T47D (cell line): Measurements from ENCODE around the gene TTC38.

Experiments
- DNase-seq, 2 experiments: peaks; one replicate each; pipeline versions ENCODE4 v3.0.0 to v3.0.0-alpha.2; 2011 to 2012; ENCODE audit warnings: low read depth in 1 of 2, low spot score in 1 of 2
- JUND ChIP-seq: IDR thresholded peaks from 2 replicates; pipeline ENCODE4 v1.6.1; 2012; ENCODE audit warnings: low read depth
- in situ Hi-C: cut with HindIII; loops from 2 replicates; pipeline ENCODE4 v1.10.0; 2016; ENCODE audit warnings: low sequenced_read_pairs, low pct_unique_long_range_greater_than_20kb

The TTC38 gene

DNA sequence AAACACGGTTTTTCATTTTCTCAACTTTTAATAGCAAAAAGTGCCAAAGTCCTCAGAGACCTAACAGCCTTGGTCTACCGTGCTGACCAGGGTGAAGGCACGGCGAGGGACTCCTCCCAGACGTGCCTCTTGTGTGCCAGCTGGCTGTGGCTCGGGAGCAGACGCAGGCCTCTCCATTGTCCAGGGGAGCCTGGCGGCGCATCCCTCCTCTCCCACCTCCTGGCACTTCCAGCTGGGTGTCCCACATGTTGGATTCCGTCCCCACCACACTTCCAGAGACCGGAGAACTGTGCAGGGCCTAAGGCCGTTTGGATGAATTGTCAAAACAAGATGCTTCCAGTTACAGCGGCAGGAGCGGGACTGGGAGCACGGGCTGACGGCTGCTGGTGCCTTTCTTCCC is 29.3 kb upstream of the TTC38 start:
- in situ Hi-C loops = no loop called here
- no peak for DNase-seq
- TF ChIP-seq JUND = no peak

DNA sequence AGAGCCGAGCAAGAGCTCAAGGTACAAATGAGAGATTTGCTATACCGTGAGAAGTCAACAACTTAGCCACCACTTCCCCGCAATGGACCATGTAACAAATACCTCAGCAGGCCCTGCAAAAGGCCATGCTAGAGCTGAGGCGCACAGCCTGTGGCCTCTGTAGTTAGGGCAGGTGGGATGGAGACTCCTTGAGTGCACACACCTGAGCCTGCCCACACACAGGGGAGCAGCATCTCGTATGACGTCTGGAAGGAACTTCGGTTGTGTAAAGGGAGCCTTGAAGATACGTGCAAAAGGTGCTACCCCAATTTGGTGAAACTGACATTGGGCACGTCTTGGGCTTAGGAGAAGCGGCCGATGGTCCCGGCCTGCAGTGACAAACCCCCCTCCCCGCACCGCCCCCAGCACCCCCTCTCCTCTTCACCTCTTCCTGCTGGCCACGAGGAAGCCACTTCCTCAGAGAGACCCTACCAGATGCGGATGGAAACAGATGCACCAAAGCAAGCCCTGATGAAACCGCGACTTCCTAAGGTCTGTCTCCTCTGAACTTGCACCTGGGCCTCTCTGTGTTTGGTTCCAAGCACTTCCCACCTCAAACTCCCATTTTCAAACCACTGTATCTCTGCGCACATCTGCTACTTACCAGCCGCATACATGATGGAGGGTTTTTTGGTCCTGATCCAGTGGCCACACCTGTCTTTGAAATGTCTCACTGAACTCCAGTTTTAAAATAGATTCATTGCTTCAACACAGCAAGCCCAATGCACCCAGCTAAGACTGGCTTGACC is 28.4 kb upstream of the TTC38 start:
- no peak for TF ChIP-seq JUND

GRCh38 chr22:46240073-46240472 is 27.7 kb upstream of the TTC38 start:
- no peak for DNase-seq
- no peak for TF ChIP-seq JUND
- in situ Hi-C loops = no loop called here

More for the DNA sequence above, 28.4 kb upstream of the TTC38 start:
- in situ Hi-C loops = no loop called here
- DNase-seq = no peak

GRCh38 chr22:46240506-46240905 is 27.3 kb upstream of the TTC38 start:
- no peak for TF ChIP-seq JUND
- DNase-seq = no peak
- in situ Hi-C loops = no loop called here

- DNase-seq = no peak
- in situ Hi-C loops = no loop called here
- no peak for TF ChIP-seq JUND
Observed at GRCh38 chr22:46240907-46241306, 26.9 kb upstream of the TTC38 start.

- no peak for TF ChIP-seq JUND
- no peak for DNase-seq
- in situ Hi-C loops = no loop called here
Observed at GRCh38 chr22:46241396-46242007, 26.3 kb upstream of the TTC38 start.

DNA sequence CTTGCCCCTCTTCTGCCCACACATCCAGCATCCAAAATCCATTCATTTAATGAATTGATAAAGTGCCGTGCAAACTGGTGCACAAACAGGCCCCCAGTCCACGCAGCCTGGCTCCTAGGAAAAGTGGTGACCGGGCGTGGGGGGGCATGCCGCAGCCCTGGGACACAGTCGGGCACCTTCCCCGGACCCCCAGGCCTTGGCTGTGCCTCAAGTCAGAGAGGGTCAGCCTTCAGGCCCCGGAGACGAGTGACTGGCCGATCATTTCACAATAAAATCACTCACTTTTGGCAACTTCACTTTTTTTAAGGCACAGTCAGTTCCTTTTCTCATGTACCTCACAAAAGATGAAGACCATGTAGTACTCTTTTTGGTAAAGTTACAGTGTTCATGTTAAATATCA is 25.7 kb upstream of the TTC38 start:
- no peak for TF ChIP-seq JUND
- no peak for DNase-seq
- in situ Hi-C loops = no loop called here

DNA sequence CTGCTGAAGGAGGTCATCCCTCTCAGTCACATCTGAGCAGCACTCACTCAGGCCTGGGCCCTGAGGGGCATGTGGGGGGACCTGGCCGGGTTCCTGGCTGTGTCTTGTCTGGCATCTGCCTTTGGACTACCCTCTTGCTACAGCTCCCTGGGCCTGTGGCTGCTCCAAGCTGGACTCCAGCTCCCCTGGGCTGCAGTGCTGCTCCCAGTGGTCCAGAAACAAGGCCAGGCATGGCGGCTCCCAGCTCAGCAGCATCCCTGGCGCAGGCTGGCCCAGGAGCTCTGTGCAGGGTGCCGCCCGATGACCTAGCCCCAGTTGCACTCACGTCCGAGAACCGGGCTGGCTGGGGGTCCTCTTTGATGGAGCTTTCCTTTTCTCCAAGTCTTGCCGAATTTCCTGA is 23.0 kb upstream of the TTC38 start:
- no peak for TF ChIP-seq JUND
- in situ Hi-C loops = no loop called here
- no peak for DNase-seq

GRCh38 chr22:46245511-46245910 is 22.3 kb upstream of the TTC38 start:
- in situ Hi-C loops = no loop called here
- no peak for DNase-seq

GRCh38 chr22:46246178-46246577 is 21.6 kb upstream of the TTC38 start:
- in situ Hi-C loops = no loop called here
- no peak for TF ChIP-seq JUND

More at GRCh38 chr22:46245511-46245910, 22.3 kb upstream of the TTC38 start:
- TF ChIP-seq JUND = no peak

DNA sequence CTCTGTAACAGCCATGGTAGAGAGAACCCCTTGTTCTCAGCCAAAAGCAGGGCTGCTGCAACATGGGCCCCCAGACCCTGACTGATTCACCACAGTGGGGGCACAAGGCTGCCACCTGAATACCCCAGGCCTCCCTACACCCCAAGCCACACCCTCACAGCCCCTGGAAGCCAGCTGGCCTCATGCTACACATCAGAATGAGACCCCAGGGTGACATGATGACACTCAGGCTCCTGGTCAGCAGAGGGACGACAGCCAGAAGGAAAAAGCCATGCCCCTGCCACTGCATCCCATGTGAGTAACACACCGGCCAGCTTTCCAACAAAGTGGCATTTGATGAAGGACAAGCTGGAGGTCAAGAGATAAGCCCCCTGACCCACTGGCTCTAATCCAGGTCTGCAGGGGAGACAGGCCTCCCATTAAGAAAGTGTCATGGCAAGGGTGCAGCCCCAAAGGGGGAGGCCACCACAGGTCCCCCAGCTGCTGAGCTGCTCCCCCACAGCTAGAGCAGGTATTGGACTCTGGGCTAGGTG is 20.3 kb upstream of the TTC38 start:
- TF ChIP-seq JUND = no peak
- in situ Hi-C loops = no loop called here
- no peak for DNase-seq

More at GRCh38 chr22:46246178-46246577, 21.6 kb upstream of the TTC38 start:
- no peak for DNase-seq

DNA sequence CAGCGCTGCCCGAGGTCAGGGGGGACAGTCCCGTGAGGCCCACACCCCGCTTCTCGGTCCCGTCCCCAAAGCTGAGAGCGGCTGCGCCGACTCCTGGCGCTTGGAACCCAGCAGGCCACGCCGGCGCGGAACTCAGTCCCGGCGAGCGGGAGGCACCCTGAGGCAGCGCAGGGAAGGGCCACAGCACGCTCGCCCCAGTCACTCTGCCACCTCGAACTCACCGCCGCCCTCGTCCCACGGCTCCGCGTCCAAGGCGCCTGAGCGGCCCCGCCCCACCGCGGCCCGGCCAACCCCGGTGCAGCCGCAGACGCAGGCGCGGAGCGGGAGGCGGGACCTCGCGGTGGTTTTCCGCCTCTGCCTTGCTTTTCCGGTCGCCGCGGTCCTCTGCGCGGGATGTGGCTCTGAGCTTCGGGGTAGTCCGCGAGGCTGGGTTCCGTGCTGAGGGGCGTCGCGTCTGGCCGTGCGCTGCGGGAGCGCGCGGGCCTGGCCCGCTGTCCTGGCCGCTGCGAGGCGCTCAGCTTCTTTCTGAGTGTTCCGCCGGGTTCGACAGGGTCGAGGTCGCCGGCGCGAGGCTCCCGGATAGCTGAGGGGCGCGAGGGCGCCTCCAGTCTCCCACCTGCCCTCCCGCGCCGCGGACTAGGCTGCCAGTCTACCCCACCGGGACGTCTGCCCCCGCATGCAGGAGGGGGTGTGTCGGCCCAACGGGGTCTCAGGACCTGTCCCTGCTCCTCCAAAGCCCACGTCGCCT is 17.6 kb upstream of the TTC38 start, which contains the start of gene CDPF1:
CDPF1 (minus strand) TSS at position 259 of the 748 bp plus-strand sequence. CDS start 2,009 bp downstream, outside the sequence.
- in situ Hi-C loops = no loop called here
- TF ChIP-seq JUND = no peak
- peak; percentile 89 to 90 for DNase-seq

- TF ChIP-seq JUND = no peak
- no peak for DNase-seq
- in situ Hi-C loops = no loop called here
Observed at GRCh38 chr22:46250783-46251125, 17.1 kb upstream of the TTC38 start.
